Measurements from ENCODE around the gene CR2.

GRCh38 chr1:207514890-207515289, 60.8 kb downstream of the CR2 start:
- TF ChIP-seq EP300 (IDR thresholded peaks at IDR 0.05) = no peak
- TF ChIP-seq, protein P1, sequence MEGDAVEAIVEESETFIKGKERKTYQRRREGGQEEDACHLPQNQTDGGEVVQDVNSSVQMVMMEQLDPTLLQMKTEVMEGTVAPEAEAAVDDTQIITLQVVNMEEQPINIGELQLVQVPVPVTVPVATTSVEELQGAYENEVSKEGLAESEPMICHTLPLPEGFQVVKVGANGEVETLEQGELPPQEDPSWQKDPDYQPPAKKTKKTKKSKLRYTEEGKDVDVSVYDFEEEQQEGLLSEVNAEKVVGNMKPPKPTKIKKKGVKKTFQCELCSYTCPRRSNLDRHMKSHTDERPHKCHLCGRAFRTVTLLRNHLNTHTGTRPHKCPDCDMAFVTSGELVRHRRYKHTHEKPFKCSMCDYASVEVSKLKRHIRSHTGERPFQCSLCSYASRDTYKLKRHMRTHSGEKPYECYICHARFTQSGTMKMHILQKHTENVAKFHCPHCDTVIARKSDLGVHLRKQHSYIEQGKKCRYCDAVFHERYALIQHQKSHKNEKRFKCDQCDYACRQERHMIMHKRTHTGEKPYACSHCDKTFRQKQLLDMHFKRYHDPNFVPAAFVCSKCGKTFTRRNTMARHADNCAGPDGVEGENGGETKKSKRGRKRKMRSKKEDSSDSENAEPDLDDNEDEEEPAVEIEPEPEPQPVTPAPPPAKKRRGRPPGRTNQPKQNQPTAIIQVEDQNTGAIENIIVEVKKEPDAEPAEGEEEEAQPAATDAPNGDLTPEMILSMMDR (IDR thresholded peaks at IDR 0.05) = no peak
- TF ChIP-seq POLR2A (IDR thresholded peaks at IDR 0.05) = no peak
- TF ChIP-seq POLR2AphosphoS5 (IDR thresholded peaks at IDR 0.05) = no peak
